ENCODE data around the gene SLC1A2.

GRCh38 chr11:35366798-35367197 is 52.6 kb downstream of the SLC1A2 start:
- TF ChIP-seq, protein P1, sequence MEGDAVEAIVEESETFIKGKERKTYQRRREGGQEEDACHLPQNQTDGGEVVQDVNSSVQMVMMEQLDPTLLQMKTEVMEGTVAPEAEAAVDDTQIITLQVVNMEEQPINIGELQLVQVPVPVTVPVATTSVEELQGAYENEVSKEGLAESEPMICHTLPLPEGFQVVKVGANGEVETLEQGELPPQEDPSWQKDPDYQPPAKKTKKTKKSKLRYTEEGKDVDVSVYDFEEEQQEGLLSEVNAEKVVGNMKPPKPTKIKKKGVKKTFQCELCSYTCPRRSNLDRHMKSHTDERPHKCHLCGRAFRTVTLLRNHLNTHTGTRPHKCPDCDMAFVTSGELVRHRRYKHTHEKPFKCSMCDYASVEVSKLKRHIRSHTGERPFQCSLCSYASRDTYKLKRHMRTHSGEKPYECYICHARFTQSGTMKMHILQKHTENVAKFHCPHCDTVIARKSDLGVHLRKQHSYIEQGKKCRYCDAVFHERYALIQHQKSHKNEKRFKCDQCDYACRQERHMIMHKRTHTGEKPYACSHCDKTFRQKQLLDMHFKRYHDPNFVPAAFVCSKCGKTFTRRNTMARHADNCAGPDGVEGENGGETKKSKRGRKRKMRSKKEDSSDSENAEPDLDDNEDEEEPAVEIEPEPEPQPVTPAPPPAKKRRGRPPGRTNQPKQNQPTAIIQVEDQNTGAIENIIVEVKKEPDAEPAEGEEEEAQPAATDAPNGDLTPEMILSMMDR (IDR thresholded peaks at IDR 0.05) = no peak
- no peak for TF ChIP-seq EZH2 (IDR thresholded peaks at IDR 0.05)
- TF ChIP-seq EZH2phosphoT487 (IDR thresholded peaks at IDR 0.05) = no peak

Data from neural progenitor cell (in vitro differentiated cells).